HUES48 (cell line): ENCODE results near the gene RLN3.
"Not testable (repeated sequence)": the region's sequence is repeated elsewhere in the genome, so short reads cannot be mapped to it uniquely, and the experiment has no call there.

ENCODE experiments used
- H3K27ac ChIP-seq: one replicate; pipeline ENCODE4 v1.7.0; 2013; ENCODE audit warnings: low read depth, low read length, inconsistent platforms
- H3K27me3 ChIP-seq: 2 replicates; pipeline ENCODE4 v1.6.1; 2013; ENCODE audit warnings: mild to moderate bottlenecking, low read length; ENCODE audit not compliant: control insufficient read depth, insufficient read depth
- H3K36me3 ChIP-seq: 2 replicates; pipeline ENCODE4 v1.6.1; 2013; ENCODE audit warnings: low read length; ENCODE audit not compliant: control insufficient read depth, insufficient read depth
- H3K4me1 ChIP-seq: 2 replicates; pipeline ENCODE4 v1.6.1; 2013; ENCODE audit warnings: mild to moderate bottlenecking, low read length; ENCODE audit not compliant: control insufficient read depth, insufficient read depth
- H3K4me3 ChIP-seq: 2 replicates; pipeline ENCODE4 v1.5.1; 2013; ENCODE audit warnings: mild to moderate bottlenecking, low read depth, low read length
- H3K9ac ChIP-seq: 2 replicates; pipeline ENCODE4 v1.6.1; 2013; ENCODE audit warnings: mild to moderate bottlenecking, low read depth, low read length, moderate library complexity
- H3K9me3 ChIP-seq: 2 replicates; pipeline ENCODE4 v1.6.1; 2013; ENCODE audit warnings: low read length; ENCODE audit not compliant: control insufficient read depth, insufficient read depth

Gene RLN3

GRCh38 chr19:14005349-14006084, 22.4 kb upstream of the RLN3 start:
- H3K4me1 ChIP-seq, result peaks cover 5% of the 10 kb centered on the region; the same call in 1 of the 2 replicates
- H3K9me3 ChIP-seq, result no peaks in the 10 kb centered on the region
- peak overlapping the region; percentile 78 for H3K4me3 ChIP-seq

DNA sequence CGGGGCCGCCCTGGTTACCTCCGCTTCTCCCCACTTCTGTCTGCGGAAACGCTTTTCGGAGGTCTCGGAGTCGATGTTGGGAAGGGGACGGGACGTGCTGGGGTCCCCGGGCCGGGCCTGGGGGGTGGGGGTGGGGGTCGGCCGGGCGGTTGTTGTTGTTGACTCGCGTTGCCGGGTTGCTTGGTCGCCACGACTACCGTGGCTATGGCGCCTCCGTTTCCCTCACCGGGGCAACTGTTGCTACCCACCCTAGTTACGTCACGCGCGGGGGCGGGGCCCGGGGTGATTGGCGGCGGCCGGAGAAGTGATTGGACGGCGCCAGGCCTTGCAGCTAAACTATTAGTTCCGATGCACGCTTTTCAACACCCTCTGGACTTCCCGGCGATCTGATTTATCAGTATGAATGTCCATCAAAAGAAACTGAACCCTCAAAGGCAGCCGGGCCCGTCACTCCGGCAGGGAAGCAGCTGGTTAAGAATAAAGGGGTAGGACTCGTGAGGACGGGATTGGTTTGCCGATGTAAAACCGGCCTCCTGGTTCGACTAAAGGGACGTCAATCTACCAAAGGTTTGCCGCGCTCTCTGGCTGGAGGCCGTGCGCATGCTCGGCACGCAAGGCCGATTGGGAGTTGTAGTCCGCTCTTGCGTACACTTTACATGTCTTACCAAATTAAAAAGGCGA, 21.7 kb upstream of the RLN3 start, which contains the start of gene RFX1:
Gene RFX1, minus strand, starts transcription at position 236 of the 681 bp plus-strand sequence. CDS start 12,477 bp downstream, outside the sequence.
- peak within 1 kb of the TSS; percentile 99 for H3K27ac ChIP-seq
- H3K9me3 ChIP-seq, result no peaks in the 10 kb centered on the region
- H3K27me3 ChIP-seq, result no peaks in the 10 kb centered on the region
- peak within 1 kb of the TSS; percentile 83 for H3K9ac ChIP-seq
- H3K4me1 ChIP-seq, result peaks cover 5% of the 10 kb centered on the region; the same call in 1 of the 2 replicates
- peak within 1 kb of the TSS; percentile 78 for H3K4me3 ChIP-seq
- no peaks in the 10 kb centered on the region for H3K36me3 ChIP-seq

More at GRCh38 chr19:14005349-14006084, 22.4 kb upstream of the RLN3 start:
- H3K9ac ChIP-seq, result peak overlapping the region; percentile 56; the same call in 1 of the 2 replicates
- H3K27ac ChIP-seq, result peak overlapping the region; percentile 99
- H3K27me3 ChIP-seq, result no peaks in the 10 kb centered on the region
- H3K36me3 ChIP-seq, result no peaks in the 10 kb centered on the region

DNA sequence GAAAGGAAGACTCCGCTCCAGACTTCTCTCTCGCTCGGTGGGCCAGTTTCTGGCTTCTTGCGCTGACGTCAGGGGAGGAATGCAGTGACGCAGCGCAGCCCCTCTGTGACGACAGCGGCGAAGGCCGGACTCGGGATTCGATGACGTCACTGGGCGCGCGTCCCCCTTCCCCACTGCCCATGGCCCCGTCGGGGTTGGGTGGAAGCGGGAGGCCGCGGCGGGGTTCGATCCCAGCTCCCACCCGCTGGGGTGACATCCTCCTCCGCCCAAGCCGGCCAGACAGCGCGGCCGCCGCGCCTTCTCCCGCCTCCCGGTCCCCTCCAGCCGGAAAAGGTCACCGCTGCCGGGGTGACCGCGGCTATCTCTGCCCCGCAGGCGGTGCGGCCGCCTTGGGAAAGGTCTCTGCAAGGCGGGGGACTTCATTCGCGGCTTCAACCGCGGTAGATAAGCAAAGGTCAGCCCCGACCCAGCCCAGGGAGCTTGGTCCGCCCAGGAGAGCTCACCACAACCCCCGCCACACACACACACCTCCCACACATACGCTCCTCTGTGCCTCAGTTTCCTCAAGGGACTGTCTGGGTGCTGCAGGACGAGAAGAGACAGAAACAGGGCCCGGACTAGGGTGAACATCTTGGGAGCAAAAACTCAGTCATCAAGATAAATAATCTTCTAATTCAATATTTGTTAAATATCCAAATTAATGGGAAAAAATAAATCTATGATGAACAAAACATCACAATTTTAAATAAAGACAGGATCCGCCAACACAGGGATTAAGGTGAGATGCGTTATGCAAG, 21.0 kb upstream of the RLN3 start:
- Histone ChIP-seq H3K4me1 (peaks cover 5% of the 10 kb centered on the region; the same call in 1 of the 2 replicates), H3K9ac (peak overlapping the region; percentile 83), H3K4me3 (peak overlapping the region; percentile 78), H3K9me3 (no peaks in the 10 kb centered on the region), H3K36me3 (no peaks in the 10 kb centered on the region), H3K27me3 (no peaks in the 10 kb centered on the region), H3K27ac (peak overlapping the region; percentile 99)

- no peak overlapping the region for H3K9ac ChIP-seq
- H3K27me3 ChIP-seq, result no peaks in the 10 kb centered on the region
- H3K36me3 ChIP-seq, result no peaks in the 10 kb centered on the region
- no peaks in the 10 kb centered on the region for H3K9me3 ChIP-seq
- no peaks in the 10 kb centered on the region for H3K4me1 ChIP-seq
- no peak overlapping the region for H3K27ac ChIP-seq
- H3K4me3 ChIP-seq, result no peak overlapping the region
Measured at GRCh38 chr19:14012378-14012915, 15.5 kb upstream of the RLN3 start.

GRCh38 chr19:14015524-14016035, 12.4 kb upstream of the RLN3 start:
- Histone ChIP-seq H3K27me3 (no peaks in the 10 kb centered on the region), H3K9me3 (no peaks in the 10 kb centered on the region), H3K4me1 (no peaks in the 10 kb centered on the region), H3K4me3 (no peak overlapping the region), H3K27ac (no peak overlapping the region), H3K36me3 (no peaks in the 10 kb centered on the region), H3K9ac (no peak overlapping the region)

GRCh38 chr19:14019100-14019499, 8.8 kb upstream of the RLN3 start:
- H3K36me3 ChIP-seq, result no peaks in the 10 kb centered on the region
- no peaks in the 10 kb centered on the region for H3K27me3 ChIP-seq
- peaks cover 3% of the 10 kb centered on the region; the same call in 1 of the 2 replicates for H3K4me1 ChIP-seq
- H3K27ac ChIP-seq, result no peak overlapping the region
- H3K9ac ChIP-seq, result no peak overlapping the region
- H3K9me3 ChIP-seq, result no peaks in the 10 kb centered on the region
- no peak overlapping the region for H3K4me3 ChIP-seq

DNA sequence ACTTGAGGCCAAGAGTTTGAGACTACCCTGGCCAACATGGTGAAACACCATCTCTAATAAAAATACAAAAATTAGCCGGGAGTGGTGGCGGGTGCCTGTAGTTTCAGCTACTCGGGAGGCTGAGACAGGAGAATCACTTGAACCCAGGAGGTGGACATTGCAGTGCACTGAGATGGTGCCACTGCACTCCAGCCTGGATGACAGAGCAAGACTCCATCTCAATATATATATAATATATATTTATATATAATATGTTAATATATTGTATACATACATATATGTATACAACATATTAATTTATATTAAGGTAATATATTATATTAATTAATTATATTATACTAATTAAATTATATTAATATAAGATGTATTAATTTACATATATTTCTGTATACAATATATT, 8.2 kb upstream of the RLN3 start:
- H3K9me3 ChIP-seq, H3K27ac ChIP-seq, H3K27me3 ChIP-seq, H3K4me3 ChIP-seq, H3K36me3 ChIP-seq, H3K9ac ChIP-seq, H3K4me1 ChIP-seq: not testable (repeated sequence)

DNA sequence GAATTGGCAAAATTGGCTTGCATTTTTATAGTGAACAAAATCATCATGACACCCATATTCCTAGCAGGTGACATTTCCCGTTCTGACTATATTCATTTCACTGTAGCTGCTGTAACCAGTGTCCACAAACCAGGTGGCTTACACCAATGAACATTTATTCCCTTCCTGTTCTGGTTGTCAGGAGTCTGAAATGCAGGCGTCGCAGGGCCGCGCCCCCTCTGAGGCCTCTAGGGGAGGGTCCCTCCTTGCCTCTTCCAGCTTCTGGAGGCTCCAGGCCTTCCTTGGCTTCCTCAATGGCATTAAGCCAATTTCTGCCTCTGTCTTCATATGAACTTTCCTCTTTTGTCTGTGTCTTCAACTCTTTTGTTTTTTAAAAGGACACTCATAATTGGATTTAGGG, 6.5 kb upstream of the RLN3 start:
- Histone ChIP-seq H3K27ac (no peak overlapping the region), H3K9me3 (no peaks in the 10 kb centered on the region), H3K27me3 (no peaks in the 10 kb centered on the region), H3K4me1 (peaks cover 3% of the 10 kb centered on the region; the same call in 1 of the 2 replicates), H3K36me3 (no peaks in the 10 kb centered on the region), H3K4me3 (no peak overlapping the region), H3K9ac (no peak overlapping the region)

DNA sequence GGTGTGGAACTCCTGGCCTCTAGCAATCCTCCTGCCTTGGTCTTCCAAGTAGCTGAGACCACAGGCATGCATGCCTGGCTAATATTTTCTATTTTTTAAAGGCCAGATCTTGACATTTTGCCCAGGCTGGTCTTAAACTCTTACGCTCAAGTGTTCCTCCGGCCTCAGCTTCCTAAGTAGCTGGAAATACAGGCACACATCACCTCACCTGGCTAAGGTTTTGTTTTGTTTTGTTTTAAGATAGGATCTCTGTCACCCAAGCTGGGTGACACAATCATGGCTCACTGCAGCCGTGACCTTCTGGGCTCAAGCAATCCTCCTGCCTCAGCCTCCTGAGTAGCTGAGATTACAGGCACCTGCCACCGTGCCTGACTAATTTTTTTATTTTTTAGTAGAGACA, 5.5 kb upstream of the RLN3 start:
- Histone ChIP-seq H3K27me3 (no peaks in the 10 kb centered on the region), H3K9me3 (no peaks in the 10 kb centered on the region), H3K4me1 (peaks cover 3% of the 10 kb centered on the region; the same call in 1 of the 2 replicates), H3K27ac (no peak overlapping the region), H3K9ac (no peak overlapping the region), H3K4me3 (no peak overlapping the region), H3K36me3 (no peaks in the 10 kb centered on the region)

DNA sequence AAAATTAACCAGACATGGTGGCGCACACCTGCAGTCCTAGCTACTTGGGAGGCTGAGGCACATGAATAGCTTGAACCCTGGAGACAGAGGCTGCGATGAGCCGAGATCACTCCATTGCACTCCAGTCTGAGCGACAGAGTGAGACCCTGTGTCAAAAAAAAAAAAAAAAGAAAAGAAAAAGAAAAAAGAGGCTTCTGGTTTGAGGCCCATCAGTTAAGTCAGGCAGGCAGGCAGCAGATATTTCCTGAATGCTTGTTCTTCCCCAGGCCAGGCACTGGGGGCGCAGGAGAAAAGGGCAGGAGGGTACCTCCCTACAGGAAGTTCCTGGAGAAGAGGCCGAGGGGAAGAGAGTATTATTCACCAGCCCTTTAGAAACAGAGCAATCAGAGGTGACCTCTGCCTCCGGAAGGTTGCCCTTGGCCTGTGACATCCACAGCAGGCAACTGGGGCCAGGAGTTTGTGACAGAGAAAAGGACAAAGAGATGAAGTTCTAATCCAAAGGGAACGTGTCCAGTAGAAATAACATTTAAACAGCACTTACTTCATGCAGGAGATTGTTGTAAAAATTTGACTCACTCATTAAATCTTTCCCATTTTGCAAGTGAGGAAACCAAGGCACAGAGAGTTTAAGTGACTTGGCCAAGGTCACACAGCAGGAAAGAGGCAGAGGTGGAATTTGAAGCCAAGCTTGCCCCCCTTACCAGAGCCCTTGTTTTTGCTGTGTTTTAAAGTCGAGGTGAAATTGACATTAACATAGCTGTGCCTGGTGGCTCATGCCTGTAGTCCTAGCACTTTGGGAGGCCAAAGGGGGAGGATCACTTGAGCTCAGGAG, 4.3 kb upstream of the RLN3 start:
- Histone ChIP-seq H3K9me3 (no peaks in the 10 kb centered on the region), H3K27ac (peak overlapping the region; percentile 74), H3K9ac (no peak overlapping the region), H3K27me3 (no peaks in the 10 kb centered on the region), H3K4me1 (peaks cover 3% of the 10 kb centered on the region; the same call in 1 of the 2 replicates), H3K36me3 (no peaks in the 10 kb centered on the region), H3K4me3 (no peak overlapping the region)
